RCC 7860 (cell line): ENCODE measurements around the gene TDG.

ENCODE experiments used
- DNase-seq: peaks from one replicate; pipeline ENCODE4 v3.0.0-alpha.2; 2015; ENCODE audit warnings: low spot score
- FAIRE-seq: peaks from 2 replicates; lab custom pipeline; 2012; peaks lifted over from hg19 to GRCh38; lab: Jason Lieb, UNC

TDG gene

GRCh38 chr12:103958621-103959020 lies 7.1 kb upstream of the TDG start:
- peak; percentile 42 for FAIRE-seq

GRCh38 chr12:103960616-103961227 lies 5.0 kb upstream of the TDG start:
- no peak for DNase-seq
- FAIRE-seq: no peak

More at GRCh38 chr12:103958621-103959020, 7.1 kb upstream of the TDG start:
- DNase-seq: no peak

- DNase-seq (no peak), FAIRE-seq (no peak)
These were observed 3.2 kb upstream of the TDG start for GRCh38 chr12:103962493-103962892.

- no peak for FAIRE-seq
- DNase-seq: no peak
These were observed 867 bp upstream of the TDG start for GRCh38 chr12:103964805-103965204.

- DNase-seq (no peak), FAIRE-seq (no peak)
These were observed 450 bp upstream of the TDG start for GRCh38 chr12:103965255-103965589.

GRCh38 chr12:103966736-103967135 lies 1.1 kb downstream of the TDG start:
- DNase-seq (no peak), FAIRE-seq (no peak)

- DNase-seq: peak; percentile 9
- no peak for FAIRE-seq
These were observed 3.7 kb downstream of the TDG start for GRCh38 chr12:103969391-103969790.

GRCh38 chr12:103973909-103974308 lies 8.2 kb downstream of the TDG start:
- no peak for FAIRE-seq
- DNase-seq: no peak

GRCh38 chr12:103975368-103975767 lies 9.7 kb downstream of the TDG start:
- FAIRE-seq (no peak), DNase-seq (no peak)

- DNase-seq (no peak), FAIRE-seq (no peak)
These were observed 12.8 kb downstream of the TDG start for GRCh38 chr12:103978384-103978982.

- DNase-seq: no peak
These were observed 21.2 kb downstream of the TDG start for GRCh38 chr12:103986829-103987228.

GRCh38 chr12:103994235-103994634 lies 28.6 kb downstream of the TDG start:
- DNase-seq (no peak), FAIRE-seq (no peak)

More at GRCh38 chr12:103986829-103987228, 21.2 kb downstream of the TDG start:
- FAIRE-seq: no peak

- FAIRE-seq: no peak
These were observed 30.9 kb downstream of the TDG start for GRCh38 chr12:103996595-103996994.

GRCh38 chr12:103997286-103997900 lies 31.7 kb downstream of the TDG start:
- FAIRE-seq: no peak
- no peak for DNase-seq

More at GRCh38 chr12:103996595-103996994, 30.9 kb downstream of the TDG start:
- no peak for DNase-seq

GRCh38 chr12:103998976-103999375 lies 33.3 kb downstream of the TDG start:
- FAIRE-seq: no peak
- no peak for DNase-seq

GRCh38 chr12:104000807-104001434 lies 35.2 kb downstream of the TDG start:
- DNase-seq (no peak), FAIRE-seq (no peak)

GRCh38 chr12:104002686-104003085 lies 37.0 kb downstream of the TDG start:
- no peak for DNase-seq
- no peak for FAIRE-seq

- FAIRE-seq (no peak), DNase-seq (no peak)
These were observed 37.9 kb downstream of the TDG start for GRCh38 chr12:104003596-104003995.

- FAIRE-seq: peak; percentile 82
- peak; percentile 73 for DNase-seq
These were observed 41.3 kb downstream of the TDG start for GRCh38 chr12:104006929-104007328.

- FAIRE-seq: no peak
- no peak for DNase-seq
These were observed 44.4 kb downstream of the TDG start for GRCh38 chr12:104010121-104010520.

- no peak for FAIRE-seq
These were observed 45.0 kb downstream of the TDG start for GRCh38 chr12:104010606-104011169.

GRCh38 chr12:104011253-104011652 lies 45.6 kb downstream of the TDG start:
- DNase-seq: peak; percentile 51

More at GRCh38 chr12:104010606-104011169, 45.0 kb downstream of the TDG start:
- DNase-seq: no peak

More at GRCh38 chr12:104011253-104011652, 45.6 kb downstream of the TDG start:
- FAIRE-seq: no peak
